ENCODE results near the gene APBB2.

GRCh38 chr4:41104155-41104554 is 110.2 kb downstream of the APBB2 start:
- no peak for TF ChIP-seq POLR2A (IDR thresholded peaks at IDR 0.05; ENCODE audit: low read depth, low read length)
- no peak for TF ChIP-seq CTCF (conservative IDR thresholded peaks at IDR 0.05; ENCODE audit: low read depth, low read length)
- TF ChIP-seq RAD21 (IDR thresholded peaks at IDR 0.05; ENCODE audit: low read length): no peak
- no peak for TF ChIP-seq CEBPB (IDR thresholded peaks at IDR 0.05; ENCODE audit: low read depth, low read length)
- TF ChIP-seq MXI1 (IDR thresholded peaks at IDR 0.05; ENCODE audit: borderline replicate concordance, low read depth, low read length): no peak
- no peak for TF ChIP-seq RCOR1 (IDR thresholded peaks at IDR 0.05; ENCODE audit: insufficient replicate concordance, low read length)
- no peak for TF ChIP-seq MAFK (IDR thresholded peaks at IDR 0.05; ENCODE audit: low read depth, low read length)

All from IMR-90 (cell line).